K562 (cell line): ENCODE measurements around the gene PAF1. TPM values are rescaled to one million over a fixed set of nuclear protein-coding genes. Genes with fewer than 3 reads are reported as not detected.

Source experiments
- BRCA1 ChIP-seq, 2 experiments: fragments of 450-650 bp in 1 of 2; sonication (generic) in 1 of 2; formaldehyde crosslinking in 1 of 2; IDR thresholded peaks; 2 replicates each; pipeline versions ENCODE4 v1.5.0 to v1.6.1; 2017 to 2020; ENCODE audit warnings: mild to moderate bottlenecking in 1 of 2, missing genetic modification reagents in 1 of 2
- DIDO1 ChIP-seq: fragments of 450-650 bp; IDR thresholded peaks from 2 replicates; pipeline ENCODE4 v1.6.1; 2016; ENCODE audit warnings: low read depth, missing biosample characterization, missing genetic modification characterization
- KDM4B ChIP-seq, 2 experiments: fragments of 450-650 bp in 1 of 2; sonication (generic) in 1 of 2; IDR thresholded peaks; 2 replicates each; pipeline ENCODE4 v1.6.1; 2016 to 2017; ENCODE audit warnings: borderline replicate concordance in 2 of 2, antibody characterized with exemption in 1 of 2, low read depth in 1 of 2, mild to moderate bottlenecking in 1 of 2
- KHSRP ChIP-seq: fragments of 450-650 bp; IDR thresholded peaks from 2 replicates; pipeline ENCODE4 v1.6.1; 2017
- RB1 ChIP-seq: fragments of 450-650 bp; IDR thresholded peaks from 2 replicates; pipeline ENCODE4 v1.6.1; 2017; ENCODE audit warnings: low read depth, mild to moderate bottlenecking
- ZKSCAN1 ChIP-seq: fragments of 150-350 bp; IDR thresholded peaks from 2 replicates; pipeline ENCODE4 v1.6.1; 2016; ENCODE audit warnings: low read depth, low read length
- ZNF431 ChIP-seq: sonication (generic); formaldehyde crosslinking; IDR thresholded peaks from 2 replicates; pipeline ENCODE4 v1.8.0; 2022; ENCODE audit warnings: mild to moderate bottlenecking, missing genetic modification reagents
- ZNF785 ChIP-seq: fragments of 250-450 bp; sonication (Bioruptor Pico); IDR thresholded peaks from 2 replicates; pipeline ENCODE4 v1.4.0; 2020; ENCODE audit warnings: mild to moderate bottlenecking
- polyA plus RNA-seq, 8 experiments: library from polyadenylated mRNA; depleted of rRNA in 4 of 8; stranded (reverse) in 5 of 8; unstranded in 3 of 8; fragments of >200 nt; fragmentation: Nextera tagmentation in 2 of 8; fragmentation: Illumina TruSeq in 1 of 8; extraction: Ambion mirVana in 2 of 8; extraction: Trizol in 1 of 8; gene quantifications; 2 replicates each; pipeline versions ENCODE4 v1.2.1 to v1.2.3, GENCODE V29; 2011 to 2014; ENCODE audit warnings: inconsistent platforms in 1 of 8, missing spikeins in 1 of 8
- total RNA-seq, 7 experiments: library from RNA; depleted of rRNA in 6 of 7; stranded (reverse); fragments of >200 nt in 6 of 7; fragmentation: Illumina TruSeq in 2 of 7; extraction: Trizol in 2 of 7; gene quantifications; 2 replicates each; pipeline versions ENCODE4 v1.2.1 to v1.2.3, GENCODE V29; 2011 to 2021; ENCODE audit warnings: low replicate concordance in 1 of 7
- TF ChIP-seq, protein P1 (sequence below): sonication (generic); formaldehyde crosslinking; IDR thresholded peaks from 2 replicates; pipeline ENCODE4 v1.8.0; 2022; ENCODE audit warnings: missing genetic modification reagents, mild to moderate bottlenecking, borderline replicate concordance
- TF ChIP-seq, protein P2 (sequence below): fragments of 450-650 bp; IDR thresholded peaks from 2 replicates; pipeline ENCODE4 v1.6.1; 2017; ENCODE audit warnings: antibody characterized with exemption
- TF ChIP-seq, protein P3 (sequence below), 2 experiments: IDR thresholded peaks; 2 replicates each; pipeline ENCODE4 v1.6.1; 2011; ENCODE audit warnings: borderline replicate concordance in 1 of 2, control low read depth in 1 of 2, low read depth in 1 of 2, low read length in 1 of 2, mild to moderate bottlenecking in 1 of 2, mixed read lengths in 1 of 2, moderate library complexity in 1 of 2; ENCODE audit not compliant: insufficient read depth in 1 of 2, insufficient read length in 1 of 2, poor library complexity in 1 of 2, severe bottlenecking in 1 of 2; ENCODE audit errors: extremely low read depth in 1 of 2
- TF ChIP-seq, protein P4 (sequence below): fragments of 450-650 bp; formaldehyde crosslinking; IDR thresholded peaks from 2 replicates; pipeline ENCODE4 v1.4.0; 2022; ENCODE audit warnings: missing genetic modification characterization
- TF ChIP-seq, protein P5 (sequence below), 2 experiments: fragments of 450-650 bp; conservative IDR thresholded peaks; 2 replicates each; pipeline ENCODE4 v1.6.1; 2017; ENCODE audit warnings: mild to moderate bottlenecking in 2 of 2, moderate library complexity in 2 of 2

Gene PAF1
- total and polyA plus RNA-seq, 9 of the 15 experiments (the other 6 are each of a cell fraction or from before 2014, with no cell fraction given): 1.5 to 45.0 (median 33.8) TPM

DNA sequence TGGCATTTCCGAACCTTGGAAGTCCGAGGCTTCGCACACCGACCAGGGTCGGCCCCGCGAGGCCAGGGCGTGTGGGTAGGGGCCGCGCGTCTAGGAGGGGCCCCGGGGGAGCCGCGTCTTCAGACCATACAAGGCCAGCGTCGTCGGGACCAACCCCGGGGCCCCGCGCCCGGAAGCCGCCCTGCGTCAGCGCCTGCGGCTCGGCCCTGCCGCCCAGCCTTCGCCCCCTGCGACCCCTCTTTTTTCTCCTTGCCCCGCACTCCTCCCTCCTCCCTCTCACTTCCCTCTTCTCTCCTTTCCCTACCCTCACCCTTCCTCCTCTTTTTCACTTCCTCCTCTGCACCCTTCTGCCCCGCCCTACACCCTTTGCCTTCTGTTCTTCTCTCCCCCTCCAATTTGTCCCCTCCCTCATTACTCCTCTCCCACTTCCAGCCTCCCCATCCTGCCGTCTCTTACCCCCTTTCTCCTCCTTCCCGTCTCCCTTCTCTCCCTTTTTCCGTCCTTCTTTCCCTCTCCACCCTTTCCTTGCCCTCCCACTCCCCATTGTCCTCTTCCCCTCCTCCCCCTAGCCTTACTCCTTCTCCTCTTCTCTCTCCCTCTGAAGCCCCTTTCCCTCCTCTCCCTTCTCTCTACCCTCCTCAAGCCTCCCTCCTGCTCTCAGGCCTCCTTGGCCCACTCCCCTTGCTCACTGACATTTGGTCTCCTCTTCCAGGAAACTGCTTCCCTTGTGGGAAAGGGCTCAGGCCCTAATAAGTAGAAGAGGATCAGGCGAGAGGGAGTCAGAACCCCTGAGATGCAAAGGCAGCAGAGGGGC is 19.3 kb upstream of the PAF1 start (continued):
- TF ChIP-seq, protein P1, sequence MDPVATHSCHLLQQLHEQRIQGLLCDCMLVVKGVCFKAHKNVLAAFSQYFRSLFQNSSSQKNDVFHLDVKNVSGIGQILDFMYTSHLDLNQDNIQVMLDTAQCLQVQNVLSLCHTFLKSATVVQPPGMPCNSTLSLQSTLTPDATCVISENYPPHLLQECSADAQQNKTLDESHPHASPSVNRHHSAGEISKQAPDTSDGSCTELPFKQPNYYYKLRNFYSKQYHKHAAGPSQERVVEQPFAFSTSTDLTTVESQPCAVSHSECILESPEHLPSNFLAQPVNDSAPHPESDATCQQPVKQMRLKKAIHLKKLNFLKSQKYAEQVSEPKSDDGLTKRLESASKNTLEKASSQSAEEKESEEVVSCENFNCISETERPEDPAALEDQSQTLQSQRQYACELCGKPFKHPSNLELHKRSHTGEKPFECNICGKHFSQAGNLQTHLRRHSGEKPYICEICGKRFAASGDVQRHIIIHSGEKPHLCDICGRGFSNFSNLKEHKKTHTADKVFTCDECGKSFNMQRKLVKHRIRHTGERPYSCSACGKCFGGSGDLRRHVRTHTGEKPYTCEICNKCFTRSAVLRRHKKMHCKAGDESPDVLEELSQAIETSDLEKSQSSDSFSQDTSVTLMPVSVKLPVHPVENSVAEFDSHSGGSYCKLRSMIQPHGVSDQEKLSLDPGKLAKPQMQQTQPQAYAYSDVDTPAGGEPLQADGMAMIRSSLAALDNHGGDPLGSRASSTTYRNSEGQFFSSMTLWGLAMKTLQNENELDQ (CRISPR knock-in tag): no peak
- no peak for TF ChIP-seq ZKSCAN1
- peak; percentile 57 for TF ChIP-seq RB1
- TF ChIP-seq KHSRP: 0 out of 2 replicates have a peak, but pooled peaks have one; percentile 11
- TF ChIP-seq ZNF785 (CRISPR knock-in tag): no peak
- no peak for TF ChIP-seq BRCA1 (IDR thresholded peaks at IDR 0.05)
- no peak for TF ChIP-seq BRCA1 (CRISPR knock-in tag; IDR thresholded peaks at IDR 0.05)
- TF ChIP-seq ZNF431 (CRISPR knock-in tag): no peak
- TF ChIP-seq, protein P2, sequence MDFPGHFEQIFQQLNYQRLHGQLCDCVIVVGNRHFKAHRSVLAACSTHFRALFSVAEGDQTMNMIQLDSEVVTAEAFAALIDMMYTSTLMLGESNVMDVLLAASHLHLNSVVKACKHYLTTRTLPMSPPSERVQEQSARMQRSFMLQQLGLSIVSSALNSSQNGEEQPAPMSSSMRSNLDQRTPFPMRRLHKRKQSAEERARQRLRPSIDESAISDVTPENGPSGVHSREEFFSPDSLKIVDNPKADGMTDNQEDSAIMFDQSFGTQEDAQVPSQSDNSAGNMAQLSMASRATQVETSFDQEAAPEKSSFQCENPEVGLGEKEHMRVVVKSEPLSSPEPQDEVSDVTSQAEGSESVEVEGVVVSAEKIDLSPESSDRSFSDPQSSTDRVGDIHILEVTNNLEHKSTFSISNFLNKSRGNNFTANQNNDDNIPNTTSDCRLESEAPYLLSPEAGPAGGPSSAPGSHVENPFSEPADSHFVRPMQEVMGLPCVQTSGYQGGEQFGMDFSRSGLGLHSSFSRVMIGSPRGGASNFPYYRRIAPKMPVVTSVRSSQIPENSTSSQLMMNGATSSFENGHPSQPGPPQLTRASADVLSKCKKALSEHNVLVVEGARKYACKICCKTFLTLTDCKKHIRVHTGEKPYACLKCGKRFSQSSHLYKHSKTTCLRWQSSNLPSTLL: 0 out of 2 replicates have a peak, but pooled peaks have one; percentile 70
- TF ChIP-seq, protein P3, sequence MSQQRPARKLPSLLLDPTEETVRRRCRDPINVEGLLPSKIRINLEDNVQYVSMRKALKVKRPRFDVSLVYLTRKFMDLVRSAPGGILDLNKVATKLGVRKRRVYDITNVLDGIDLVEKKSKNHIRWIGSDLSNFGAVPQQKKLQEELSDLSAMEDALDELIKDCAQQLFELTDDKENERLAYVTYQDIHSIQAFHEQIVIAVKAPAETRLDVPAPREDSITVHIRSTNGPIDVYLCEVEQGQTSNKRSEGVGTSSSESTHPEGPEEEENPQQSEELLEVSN (IDR thresholded peaks at IDR 0.05; ENCODE audit: borderline replicate concordance in 1 of 2, extremely low read depth in 1 of 2, insufficient read depth in 1 of 2, insufficient read length in 1 of 2, low read depth in 1 of 2, low read length in 1 of 2, poor library complexity in 1 of 2, severe bottlenecking in 1 of 2): peak; percentile 45 to 75
- 0 out of 4 replicates have a peak, but pooled peaks of 1 of the 2 experiments have one; percentile 25 for TF ChIP-seq KDM4B (IDR thresholded peaks at IDR 0.05; ENCODE audit: borderline replicate concordance in 2 of 2, low read depth in 1 of 2)
- TF ChIP-seq, protein P4, sequence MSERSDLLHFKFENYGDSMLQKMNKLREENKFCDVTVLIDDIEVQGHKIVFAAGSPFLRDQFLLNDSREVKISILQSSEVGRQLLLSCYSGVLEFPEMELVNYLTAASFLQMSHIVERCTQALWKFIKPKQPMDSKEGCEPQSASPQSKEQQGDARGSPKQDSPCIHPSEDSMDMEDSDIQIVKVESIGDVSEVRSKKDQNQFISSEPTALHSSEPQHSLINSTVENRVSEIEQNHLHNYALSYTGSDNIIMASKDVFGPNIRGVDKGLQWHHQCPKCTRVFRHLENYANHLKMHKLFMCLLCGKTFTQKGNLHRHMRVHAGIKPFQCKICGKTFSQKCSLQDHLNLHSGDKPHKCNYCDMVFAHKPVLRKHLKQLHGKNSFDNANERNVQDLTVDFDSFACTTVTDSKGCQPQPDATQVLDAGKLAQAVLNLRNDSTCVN (CRISPR knock-in tag): peak; percentile 95
- no peak for TF ChIP-seq DIDO1 (tag)
- TF ChIP-seq, protein P5, sequence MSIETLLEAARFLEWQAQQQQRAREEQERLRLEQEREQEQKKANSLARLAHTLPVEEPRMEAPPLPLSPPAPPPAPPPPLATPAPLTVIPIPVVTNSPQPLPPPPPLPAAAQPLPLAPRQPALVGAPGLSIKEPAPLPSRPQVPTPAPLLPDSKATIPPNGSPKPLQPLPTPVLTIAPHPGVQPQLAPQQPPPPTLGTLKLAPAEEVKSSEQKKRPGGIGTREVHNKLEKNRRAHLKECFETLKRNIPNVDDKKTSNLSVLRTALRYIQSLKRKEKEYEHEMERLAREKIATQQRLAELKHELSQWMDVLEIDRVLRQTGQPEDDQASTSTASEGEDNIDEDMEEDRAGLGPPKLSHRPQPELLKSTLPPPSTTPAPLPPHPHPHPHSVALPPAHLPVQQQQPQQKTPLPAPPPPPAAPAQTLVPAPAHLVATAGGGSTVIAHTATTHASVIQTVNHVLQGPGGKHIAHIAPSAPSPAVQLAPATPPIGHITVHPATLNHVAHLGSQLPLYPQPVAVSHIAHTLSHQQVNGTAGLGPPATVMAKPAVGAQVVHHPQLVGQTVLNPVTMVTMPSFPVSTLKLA (conservative IDR thresholded peaks at IDR 0.05): 0 out of 4 replicates have a peak, but pooled peaks of 1 of the 2 experiments have one; percentile 9
